ENCODE measurements around the gene NUDT15.

DNA sequence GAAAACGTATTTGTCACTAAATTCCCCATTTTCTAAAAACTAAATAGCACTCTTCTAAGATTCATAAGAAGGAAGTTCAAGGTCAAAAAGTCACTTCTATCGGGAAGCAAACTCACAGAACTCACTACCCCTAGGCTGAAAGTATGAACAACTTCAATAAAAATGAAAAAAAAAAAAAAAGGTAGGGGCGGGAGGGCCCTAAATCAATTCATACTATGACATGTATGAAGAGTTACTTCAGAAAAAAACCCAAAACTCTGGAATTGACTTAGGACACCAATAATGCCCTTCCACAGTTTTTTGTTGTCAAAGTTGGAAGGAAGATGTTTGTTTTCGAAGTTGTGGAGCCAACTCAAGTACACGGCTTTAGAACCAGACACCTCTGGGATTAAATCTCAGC, 37.6 kb upstream of the NUDT15 start:
- TF ChIP-seq POLR2A (IDR thresholded peaks at IDR 0.05) (no peak), POLR2AphosphoS5 (IDR thresholded peaks at IDR 0.05) (no peak), EP300 (IDR thresholded peaks at IDR 0.05) (no peak)
- TF ChIP-seq, protein P1, sequence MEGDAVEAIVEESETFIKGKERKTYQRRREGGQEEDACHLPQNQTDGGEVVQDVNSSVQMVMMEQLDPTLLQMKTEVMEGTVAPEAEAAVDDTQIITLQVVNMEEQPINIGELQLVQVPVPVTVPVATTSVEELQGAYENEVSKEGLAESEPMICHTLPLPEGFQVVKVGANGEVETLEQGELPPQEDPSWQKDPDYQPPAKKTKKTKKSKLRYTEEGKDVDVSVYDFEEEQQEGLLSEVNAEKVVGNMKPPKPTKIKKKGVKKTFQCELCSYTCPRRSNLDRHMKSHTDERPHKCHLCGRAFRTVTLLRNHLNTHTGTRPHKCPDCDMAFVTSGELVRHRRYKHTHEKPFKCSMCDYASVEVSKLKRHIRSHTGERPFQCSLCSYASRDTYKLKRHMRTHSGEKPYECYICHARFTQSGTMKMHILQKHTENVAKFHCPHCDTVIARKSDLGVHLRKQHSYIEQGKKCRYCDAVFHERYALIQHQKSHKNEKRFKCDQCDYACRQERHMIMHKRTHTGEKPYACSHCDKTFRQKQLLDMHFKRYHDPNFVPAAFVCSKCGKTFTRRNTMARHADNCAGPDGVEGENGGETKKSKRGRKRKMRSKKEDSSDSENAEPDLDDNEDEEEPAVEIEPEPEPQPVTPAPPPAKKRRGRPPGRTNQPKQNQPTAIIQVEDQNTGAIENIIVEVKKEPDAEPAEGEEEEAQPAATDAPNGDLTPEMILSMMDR (IDR thresholded peaks at IDR 0.05): no peak

Data from upper lobe of left lung (tissue), 4 donors.